Chondrocyte (in vitro differentiated cells): ENCODE measurements around the gene CAPNS1. TPM values are rescaled to one million over a fixed set of nuclear protein-coding genes. Genes with fewer than 3 reads are reported as not detected.

Source experiments
- DNase-seq: peaks from one replicate; pipeline ENCODE4 v3.0.0; 2021; ENCODE audit warnings: mixed read lengths, low spot score
- H3K27ac Mint-ChIP-seq: one replicate; pipeline ENCODE4 v1.8.0; 2021; ENCODE audit warnings: mild to moderate bottlenecking, moderate library complexity, mixed read lengths; ENCODE audit not compliant: unreplicated experiment
- H3K27me3 Mint-ChIP-seq: 2 replicates; pipeline ENCODE4 v1.8.0; 2021; ENCODE audit warnings: low read depth, mixed read lengths
- H3K36me3 Mint-ChIP-seq: 2 replicates; pipeline ENCODE4 v1.8.0; 2021; ENCODE audit warnings: low read depth, mixed read lengths
- H3K4me1 Mint-ChIP-seq: 2 replicates; pipeline ENCODE4 v1.8.0; 2021; ENCODE audit warnings: low read depth, mild to moderate bottlenecking, mixed read lengths
- H3K4me3 Mint-ChIP-seq: one replicate; pipeline ENCODE4 v1.8.0; 2021; ENCODE audit warnings: mild to moderate bottlenecking, moderate library complexity, mixed read lengths; ENCODE audit not compliant: unreplicated experiment
- H3K9me3 Mint-ChIP-seq: 2 replicates; pipeline ENCODE4 v1.8.0; 2021; ENCODE audit warnings: low read depth, mixed read lengths
- CTCF ChIP-seq: fragments of 200-600 bp; sonication (generic); IDR thresholded peaks from 2 replicates; pipeline ENCODE4 v1.5.0; 2021; ENCODE audit warnings: antibody characterized with exemption, mild to moderate bottlenecking, moderate library complexity
- total RNA-seq: library from RNA; stranded (reverse); gene quantifications from 3 replicates; pipeline ENCODE4 v1.2.1, GENCODE V29; 2021

Gene CAPNS1
- total RNA-seq, 1 donor from 2014 or later, result 762 TPM

GRCh38 chr19:36097036-36097435 lies 42.8 kb upstream of the CAPNS1 start:
- Mint-ChIP-seq H3K27ac (no peak overlapping the region), H3K9me3 (no peaks in the 10 kb centered on the region), H3K36me3 (peaks cover 3% of the 10 kb centered on the region), H3K4me3 (no peak overlapping the region), H3K27me3 (no peaks in the 10 kb centered on the region), H3K4me1 (no peaks in the 10 kb centered on the region)
- no peak for DNase-seq
- TF ChIP-seq CTCF, result no peak

GRCh38 chr19:36099166-36099785 lies 40.6 kb upstream of the CAPNS1 start:
- TF ChIP-seq CTCF, result no peak
- H3K4me1 Mint-ChIP-seq, result no peaks in the 10 kb centered on the region
- H3K9me3 Mint-ChIP-seq, result no peaks in the 10 kb centered on the region
- no peak for DNase-seq
- no peak overlapping the region for H3K4me3 Mint-ChIP-seq
- peaks cover 2% of the 10 kb centered on the region for H3K36me3 Mint-ChIP-seq
- no peak overlapping the region for H3K27ac Mint-ChIP-seq
- H3K27me3 Mint-ChIP-seq, result no peaks in the 10 kb centered on the region

- Mint-ChIP-seq H3K27ac (no peak overlapping the region), H3K9me3 (no peaks in the 10 kb centered on the region), H3K27me3 (no peaks in the 10 kb centered on the region), H3K4me3 (no peak overlapping the region), H3K36me3 (peaks cover 2% of the 10 kb centered on the region), H3K4me1 (no peaks in the 10 kb centered on the region)
- TF ChIP-seq CTCF, result no peak
- no peak for DNase-seq
These were observed 39.4 kb upstream of the CAPNS1 start for GRCh38 chr19:36100476-36100875.

GRCh38 chr19:36101550-36102327 lies 38.1 kb upstream of the CAPNS1 start:
- Mint-ChIP-seq H3K9me3 (no peaks in the 10 kb centered on the region), H3K27me3 (no peaks in the 10 kb centered on the region), H3K4me1 (no peaks in the 10 kb centered on the region), H3K36me3 (peaks cover 2% of the 10 kb centered on the region), H3K27ac (no peak overlapping the region), H3K4me3 (no peak overlapping the region)
- no peak for DNase-seq
- no peak for TF ChIP-seq CTCF

- Mint-ChIP-seq H3K9me3 (no peaks in the 10 kb centered on the region), H3K4me1 (no peaks in the 10 kb centered on the region), H3K27ac (no peak overlapping the region), H3K4me3 (no peak overlapping the region), H3K27me3 (no peaks in the 10 kb centered on the region), H3K36me3 (peaks cover 2% of the 10 kb centered on the region)
- no peak for TF ChIP-seq CTCF
- no peak for DNase-seq
These were observed 36.7 kb upstream of the CAPNS1 start for GRCh38 chr19:36103040-36103626.
